H1 (cell line): Measurements from ENCODE around the gene POLR3E. TPM values are rescaled to one million over a fixed set of nuclear protein-coding genes. Genes with fewer than 3 reads are reported as not detected.

Source experiments
- CTCF ChIA-PET: fragments of 300-600 bp; sonication (Branson Sonifier 250); formaldehyde crosslinking; loops from one replicate; lab custom pipeline; 2021; ENCODE audit not compliant: partially characterized antibody; lab: Charles Lee
- POLR2A ChIA-PET: fragments of 300-600 bp; sonication (Branson Sonifier 250); formaldehyde crosslinking; loops from one replicate; lab custom pipeline; 2021; ENCODE audit warnings: inconsistent platforms; ENCODE audit not compliant: partially characterized antibody; lab: Charles Lee
- DNase-seq, 2 experiments: peaks; one replicate each; pipeline versions ENCODE4 v3.0.0 to v3.0.0-alpha.2; 2010 to 2022; ENCODE audit warnings: low spot score in 2 of 2, low read depth in 1 of 2, mixed read lengths in 1 of 2
- FAIRE-seq: peaks from 2 replicates; lab custom pipeline; 2011; peaks lifted over from hg19 to GRCh38; lab: Jason Lieb, UNC
- H2AFZ ChIP-seq: 2 replicates; pipeline ENCODE4 v1.8.1; 2012; ENCODE audit warnings: low read length, inconsistent platforms
- H2AK5ac ChIP-seq: 2 replicates; pipeline ENCODE4 v1.6.1; 2013; ENCODE audit warnings: low read depth, low read length
- H2BK120ac ChIP-seq: replicated peaks from 2 replicates; pipeline ENCODE3; 2013; ENCODE audit warnings: low read depth, low read length, inconsistent platforms
- H2BK12ac ChIP-seq: 2 replicates; pipeline ENCODE4 v1.6.1; 2013; ENCODE audit warnings: low read depth, low read length
- H2BK15ac ChIP-seq: 2 replicates; pipeline ENCODE4 v1.6.1; 2013; ENCODE audit warnings: low read length
- H2BK20ac ChIP-seq: 2 replicates; pipeline ENCODE4 v1.6.1; 2013; ENCODE audit warnings: low read length
- H2BK5ac ChIP-seq: 2 replicates; pipeline ENCODE4 v1.6.1; 2013; ENCODE audit warnings: low read depth, low read length
- H3K14ac ChIP-seq: 2 replicates; pipeline ENCODE4 v1.6.1; 2013; ENCODE audit warnings: inconsistent platforms; ENCODE audit not compliant: insufficient read length
- H3K18ac ChIP-seq: 2 replicates; pipeline ENCODE4 v1.6.1; 2013; ENCODE audit warnings: low read length; ENCODE audit errors: extremely low read depth
- H3K23ac ChIP-seq: 2 replicates; pipeline ENCODE4 v1.6.1; 2013; ENCODE audit warnings: inconsistent platforms; ENCODE audit not compliant: insufficient read length
- H3K23me2 ChIP-seq: 2 replicates; pipeline ENCODE4 v1.6.1; 2013; ENCODE audit warnings: low read depth, low read length
- H3K27ac ChIP-seq: 2 replicates; pipeline ENCODE4 v1.6.1; 2011; ENCODE audit warnings: low read depth, low read length, inconsistent platforms
- H3K27me3 ChIP-seq, 4 experiments: replicated peaks in 1 of 4; 1 replicate in 1 of 4; 2 replicates in 3 of 4; pipeline versions ENCODE4 v1.6.1 to v1.8.1; 2011 to 2013; ENCODE audit warnings: low read length in 3 of 4, mild to moderate bottlenecking in 3 of 4, inconsistent platforms in 2 of 4, mixed read lengths in 2 of 4, moderate library complexity in 1 of 4; ENCODE audit not compliant: control insufficient read depth in 3 of 4, insufficient read depth in 3 of 4; ENCODE audit errors: extremely low read depth in 1 of 4
- H3K36me3 ChIP-seq, 4 experiments: 2 replicates each; pipeline versions ENCODE4 v1.6.1 to v1.8.1; 2011 to 2013; ENCODE audit warnings: mild to moderate bottlenecking in 4 of 4, low read length in 3 of 4, moderate library complexity in 2 of 4, control low read depth in 1 of 4, inconsistent platforms in 1 of 4; ENCODE audit not compliant: insufficient read depth in 4 of 4, control insufficient read depth in 2 of 4
- H3K4ac ChIP-seq: replicated peaks from 2 replicates; pipeline ENCODE3; 2013; ENCODE audit warnings: low read length, low read depth, mixed read lengths, inconsistent platforms; ENCODE audit not compliant: insufficient read length
- H3K4me1 ChIP-seq, 4 experiments: replicated peaks in 1 of 4; 1 replicate in 1 of 4; 2 replicates in 3 of 4; pipeline versions ENCODE4 v1.6.1 to v1.8.1; 2011 to 2013; ENCODE audit warnings: low read length in 3 of 4, inconsistent platforms in 2 of 4, mixed read lengths in 1 of 4; ENCODE audit not compliant: insufficient read depth in 4 of 4, control insufficient read depth in 3 of 4
- H3K4me2 ChIP-seq, 2 experiments: 2 replicates each; pipeline versions ENCODE4 v1.6.1 to v1.8.1; 2011 to 2013; ENCODE audit warnings: low read depth in 2 of 2, low read length in 2 of 2, control low read depth in 1 of 2, inconsistent platforms in 1 of 2, mild to moderate bottlenecking in 1 of 2; ENCODE audit not compliant: insufficient read depth in 1 of 2
- H3K4me3 ChIP-seq, 4 experiments: fragments of 200-600, 300-600 bp in 1 of 4; sonication (generic), shearing (Covaris generic), sonication (Bioruptor Twin) in 1 of 4; 2 replicates each; pipeline versions ENCODE4 v1.5.1 to v1.8.1; 2011 to 2016; ENCODE audit warnings: low read length in 4 of 4, low read depth in 3 of 4, control low read depth in 2 of 4, inconsistent platforms in 2 of 4, mild to moderate bottlenecking in 2 of 4, mixed read lengths in 1 of 4, moderate library complexity in 1 of 4; ENCODE audit not compliant: insufficient read depth in 2 of 4; ENCODE audit errors: extremely low read depth in 1 of 4
- H3K56ac ChIP-seq: replicated peaks from 2 replicates; pipeline ENCODE3; 2013; ENCODE audit warnings: low read depth, mild to moderate bottlenecking, mixed read lengths, low read length, inconsistent platforms; ENCODE audit not compliant: insufficient read length
- H3K79me1 ChIP-seq: 2 replicates; pipeline ENCODE4 v1.6.1; 2013; ENCODE audit warnings: low read depth, low read length, control low read depth
- H3K79me2 ChIP-seq, 2 experiments: 2 replicates each; pipeline versions ENCODE4 v1.6.1 to v1.8.1; 2012 to 2013; ENCODE audit warnings: low read length in 2 of 2, mild to moderate bottlenecking in 2 of 2, inconsistent platforms in 1 of 2; ENCODE audit not compliant: insufficient read depth in 2 of 2, control insufficient read depth in 1 of 2
- H3K9ac ChIP-seq, 4 experiments: replicated peaks in 1 of 4; 1 replicate in 1 of 4; 2 replicates in 3 of 4; pipeline versions ENCODE4 v1.6.1 to v1.8.1; 2011 to 2013; ENCODE audit warnings: low read depth in 3 of 4, low read length in 3 of 4, control low read depth in 2 of 4, mild to moderate bottlenecking in 2 of 4, moderate library complexity in 2 of 4, inconsistent platforms in 1 of 4; ENCODE audit errors: extremely low read depth in 1 of 4
- H3K9me3 ChIP-seq, 2 experiments: 2 replicates each; pipeline versions ENCODE4 v1.6.1 to v1.8.1; 2012 to 2013; ENCODE audit warnings: mild to moderate bottlenecking in 2 of 2, moderate library complexity in 2 of 2, control low read depth in 1 of 2, inconsistent platforms in 1 of 2, low read depth in 1 of 2, low read length in 1 of 2, mixed read lengths in 1 of 2; ENCODE audit not compliant: insufficient read depth in 2 of 2
- H4K20me1 ChIP-seq, 2 experiments: replicated peaks in 1 of 2; 2 replicates each; pipeline versions ENCODE3 to v1.8.1; 2011 to 2013; ENCODE audit warnings: inconsistent platforms in 2 of 2, low read length in 2 of 2, mild to moderate bottlenecking in 1 of 2; ENCODE audit not compliant: insufficient read depth in 2 of 2, control insufficient read depth in 1 of 2
- H4K5ac ChIP-seq: 2 replicates; pipeline ENCODE4 v1.6.1; 2013; ENCODE audit warnings: low read length, low read depth, mixed read lengths, inconsistent platforms; ENCODE audit not compliant: insufficient read length
- H4K8ac ChIP-seq: 2 replicates; pipeline ENCODE4 v1.8.0; 2013; ENCODE audit warnings: mild to moderate bottlenecking, moderate library complexity, low read length, inconsistent platforms; ENCODE audit not compliant: insufficient read depth; ENCODE audit errors: extremely low read depth
- H4K91ac ChIP-seq: replicated peaks from 2 replicates; pipeline ENCODE3; 2013; ENCODE audit warnings: low read length, mixed read lengths, inconsistent platforms; ENCODE audit not compliant: insufficient read length
- BCL11A ChIP-seq, 2 experiments: IDR thresholded peaks; one replicate each; pipeline ENCODE4 v1.6.1; 2011; ENCODE audit warnings: low read depth in 2 of 2, low read length in 2 of 2, mild to moderate bottlenecking in 2 of 2
- CREB1 ChIP-seq: IDR thresholded peaks from 2 replicates; pipeline ENCODE4 v1.6.1; 2012; ENCODE audit warnings: inconsistent platforms
- CTBP2 ChIP-seq: IDR thresholded peaks from 2 replicates; pipeline ENCODE4 v1.7.0; 2011; ENCODE audit warnings: borderline replicate concordance, mild to moderate bottlenecking, moderate library complexity, mixed read lengths, low read length; ENCODE audit not compliant: insufficient read depth, insufficient read length
- EZH2 ChIP-seq: fragments of 200-600 bp; sonication (generic); IDR thresholded peaks from 2 replicates; pipeline ENCODE4 v1.7.1; 2012; ENCODE audit warnings: low read depth, mild to moderate bottlenecking, moderate library complexity, low read length, inconsistent platforms; ENCODE audit not compliant: severe bottlenecking
- HDAC6 ChIP-seq: IDR thresholded peaks from one replicate; pipeline ENCODE4 v1.7.1; 2012; ENCODE audit warnings: low read depth, mild to moderate bottlenecking, inconsistent platforms, low read length, moderate library complexity
- MAFK ChIP-seq: IDR thresholded peaks from 2 replicates; pipeline ENCODE4 v1.6.1; 2012; ENCODE audit warnings: low read depth, mild to moderate bottlenecking, improper control_type of control experiment, low read length
- NANOG ChIP-seq: IDR thresholded peaks from 2 replicates; pipeline ENCODE4 v1.6.1; 2011; ENCODE audit warnings: low read length, low read depth, mild to moderate bottlenecking, inconsistent platforms; ENCODE audit not compliant: insufficient read depth, poor library complexity, severe bottlenecking
- PHF8 ChIP-seq: fragments of 200-600 bp; sonication (generic); conservative IDR thresholded peaks from 2 replicates; pipeline ENCODE4 v1.7.1; 2012; ENCODE audit warnings: low read depth, mild to moderate bottlenecking, inconsistent platforms, low read length, moderate library complexity
- RAD21 ChIP-seq, 2 experiments: IDR thresholded peaks in 1 of 2; conservative IDR thresholded peaks in 1 of 2; 2 replicates each; pipeline ENCODE4 v1.6.1; 2011; ENCODE audit warnings: low read depth in 2 of 2, low read length in 2 of 2, improper control_type of control experiment in 1 of 2, inconsistent platforms in 1 of 2, mild to moderate bottlenecking in 1 of 2, moderate library complexity in 1 of 2
- RBBP5 ChIP-seq: IDR thresholded peaks from 2 replicates; pipeline ENCODE4 v1.7.1; 2012; ENCODE audit warnings: low read depth, mild to moderate bottlenecking, inconsistent platforms, low read length, moderate library complexity, borderline replicate concordance
- RNF2 ChIP-seq: fragments of 200-900, 300-1000 bp; sonication (generic); IDR thresholded peaks from 2 replicates; pipeline ENCODE4 v1.7.1; 2016; ENCODE audit warnings: borderline replicate concordance, low read depth, mild to moderate bottlenecking, antibody characterized with exemption, low read length; ENCODE audit not compliant: poor library complexity, severe bottlenecking; ENCODE audit errors: missing control alignments
- SIX5 ChIP-seq: IDR thresholded peaks from 2 replicates; pipeline ENCODE4 v1.6.1; 2011; ENCODE audit warnings: mild to moderate bottlenecking, low read depth, low read length
- TAF1 ChIP-seq: IDR thresholded peaks from 2 replicates; pipeline ENCODE4 v1.6.1; 2011; ENCODE audit warnings: mild to moderate bottlenecking, low read depth, low read length
- WGBS, 2 experiments: shearing (Covaris generic) in 1 of 2; methylation state at CpG; one replicate each; pipeline versions ENCODE4 v1.1.6 to v1.1.7; 2013 to 2015; ENCODE audit warnings: low lambda C conversion rate in 2 of 2, mixed read lengths in 2 of 2, inconsistent platforms in 1 of 2, low coverage in 1 of 2, missing lambda C conversion rate in 1 of 2; ENCODE audit not compliant: insufficient replicate concordance in 2 of 2, insufficient coverage in 1 of 2, insufficient read length in 1 of 2; ENCODE audit errors: extremely low coverage in 1 of 2, missing lambda C conversion rate in 1 of 2; 5-methylcytosine and 5-hydroxymethylcytosine counted together
- polyA plus RNA-seq, 7 experiments: library from polyadenylated mRNA; depleted of rRNA in 3 of 7; stranded (reverse) in 5 of 7; unstranded in 2 of 7; fragments of >200 nt in 5 of 7; fragments of 200-250 nt in 2 of 7; gene quantifications; 1 replicate in 5 of 7; 2 replicates in 1 of 7; 4 replicates in 1 of 7; pipeline versions ENCODE4 v1.2.1 to v1.2.3, GENCODE V29; 2011 to 2013; ENCODE audit warnings: missing spikeins in 2 of 7, mixed read lengths in 2 of 7
- total RNA-seq: library from RNA; stranded (reverse); fragmentation: NEBNext Ultra II Directional; extraction: Animal tissue kit (Norgen Biotek cat#: 25700); gene quantifications from 2 replicates; pipeline ENCODE4 v1.2.1, GENCODE V29; 2021

Gene POLR3E
- total and polyA plus RNA-seq, 2 of the 8 experiments (the other 6 are each of a cell fraction or from before 2014, with no cell fraction given) = 96.5 to 125 TPM

DNA sequence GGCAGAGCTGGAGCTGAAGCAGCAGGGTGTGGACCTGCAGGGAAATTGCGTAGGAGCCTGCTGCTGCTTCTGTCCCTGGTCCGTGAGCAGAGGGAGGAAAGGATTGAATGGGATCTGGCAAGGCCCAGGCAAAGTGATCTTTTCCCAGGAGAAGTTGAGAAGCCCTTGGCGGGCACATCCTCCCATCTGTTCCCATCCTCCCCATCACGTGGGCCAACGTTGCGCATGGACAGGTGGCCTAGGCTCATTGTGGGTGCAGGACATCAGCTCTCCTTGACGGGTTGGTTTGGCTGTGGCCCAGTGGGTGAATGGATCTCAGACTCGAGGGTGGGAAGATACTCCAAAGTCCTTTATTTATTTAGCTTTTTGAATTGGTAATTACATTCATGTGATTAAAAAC, 29.4 kb upstream of the POLR3E start:
- Histone ChIP-seq H2BK15ac (no peak overlapping the region), H3K18ac (no peak overlapping the region), H3K79me1 (no peaks in the 10 kb centered on the region), H3K9ac (no peak overlapping the region), H4K20me1 (no peaks in the 10 kb centered on the region), H3K36me3 (peaks cover 0 to 16% (median 2%) of the 10 kb centered on the region in 4 experiments; a peak in 5 of 8 replicates), H3K4me2 (no peak overlapping the region), H3K79me2 (no peaks in the 10 kb centered on the region), H3K56ac (no peak overlapping the region), H4K8ac (no peak overlapping the region), H2BK5ac (no peak overlapping the region), H3K4me1 (no peaks in the 10 kb centered on the region), H3K4ac (no peak overlapping the region), H3K23ac (no peak overlapping the region), H3K4me3 (no peak overlapping the region), H4K5ac (no peak overlapping the region), H4K91ac (no peak overlapping the region), H2BK20ac (no peak overlapping the region), H2AFZ (no peak overlapping the region), H2BK12ac (no peak overlapping the region), H2BK120ac (no peak overlapping the region), H3K27me3 (no peaks in the 10 kb centered on the region), H2AK5ac (no peak overlapping the region), H3K9me3 (no peaks in the 10 kb centered on the region), H3K23me2 (no peaks in the 10 kb centered on the region), H3K27ac (no peak overlapping the region), H3K14ac (no peak overlapping the region)
- POLR2A ChIA-PET = interaction anchor here (0.6 kb wide), 1 partner anchor 133 kb away, joined by 3 read pairs; no protein-coding TSS in a partner anchor
- CTCF ChIA-PET = interaction anchor here (1.0 to 2.1 kb wide), 3 partner anchors 12 to 169 kb away, joined by 3 to 6 read pairs (median 3); no protein-coding TSS in a partner anchor
- WGBS, 2 experiments = 95% methylated on average over 8 of the region's 8 CpGs; no CpG with 5 or more reads in 1 of the 2 experiments
- DNase-seq (no peak), FAIRE-seq (no peak)
- TF ChIP-seq EZH2 = no peak
- TF ChIP-seq TAF1 = no peak
- no peak for TF ChIP-seq MAFK
- no peak for TF ChIP-seq CTBP2
- TF ChIP-seq BCL11A (IDR thresholded peaks at IDR 0.05; ENCODE audit: low read depth in 2 of 2, low read length in 2 of 2) = no peak
- no peak for TF ChIP-seq RNF2
- no peak for TF ChIP-seq SIX5
- TF ChIP-seq CREB1 = no peak
- no peak for TF ChIP-seq RAD21 (IDR thresholded peaks at IDR 0.05 in 1 of 2, conservative IDR thresholded peaks at IDR 0.05 in 1 of 2; ENCODE audit: low read depth in 2 of 2, low read length in 2 of 2)
- TF ChIP-seq PHF8 = no peak
- TF ChIP-seq NANOG = no peak
- no peak for TF ChIP-seq HDAC6
- no peak for TF ChIP-seq RBBP5
